GM12875 (cell line): ENCODE results near the gene KCNJ10.

Experiments used
- H3K4me3 ChIP-seq: one replicate; pipeline ENCODE4 v1.5.1; 2011; ENCODE audit warnings: low read depth, low read length, control low read depth
- CTCF ChIP-seq: IDR thresholded peaks from 2 replicates; pipeline ENCODE4 v1.5.1; 2011; ENCODE audit warnings: low read depth, mild to moderate bottlenecking, control low read depth, inconsistent platforms, low read length, moderate library complexity, borderline replicate concordance; ENCODE audit not compliant: insufficient read depth

Gene KCNJ10

GRCh38 chr1:160046494-160047110, 23.4 kb downstream of the KCNJ10 start:
- no peak overlapping the region for H3K4me3 ChIP-seq
- peak; percentile 49 for TF ChIP-seq CTCF

- no peak for TF ChIP-seq CTCF
- H3K4me3 ChIP-seq = no peak overlapping the region
Measured at GRCh38 chr1:160045653-160046052, 24.3 kb downstream of the KCNJ10 start.

GRCh38 chr1:160043543-160043942, 26.4 kb downstream of the KCNJ10 start:
- no peak for TF ChIP-seq CTCF
- no peak overlapping the region for H3K4me3 ChIP-seq

GRCh38 chr1:160040476-160040875, 29.5 kb downstream of the KCNJ10 start:
- H3K4me3 ChIP-seq = no peak overlapping the region
- no peak for TF ChIP-seq CTCF

- peak overlapping the region; percentile 66 for H3K4me3 ChIP-seq
- no peak for TF ChIP-seq CTCF
Measured at GRCh38 chr1:160032165-160032820, 37.7 kb downstream of the KCNJ10 start.

GRCh38 chr1:160031365-160032164, 38.4 kb downstream of the KCNJ10 start, which contains the start of gene PIGM:
Gene PIGM (minus strand): TSS chr1:160031990. CDS start chr1:160031739, 251 bp downstream.
- TF ChIP-seq CTCF = no peak
- H3K4me3 ChIP-seq = peak within 1 kb of the TSS; percentile 66
